HG03575 (cell line): ENCODE data around the gene GLCE.

Source experiments
- ATAC-seq: cut with Tn5 transposase; IDR thresholded peaks from one replicate; pipeline ENCODE4 v1.9.1; 2021; ENCODE audit not compliant: unreplicated experiment, insufficient number of reproducible peaks, low FRiP score; ENCODE audit errors: extremely low read depth

The GLCE gene

GRCh38 chr15:69226023-69226355 lies 65.6 kb downstream of the GLCE start:
- no peak for ATAC-seq

DNA sequence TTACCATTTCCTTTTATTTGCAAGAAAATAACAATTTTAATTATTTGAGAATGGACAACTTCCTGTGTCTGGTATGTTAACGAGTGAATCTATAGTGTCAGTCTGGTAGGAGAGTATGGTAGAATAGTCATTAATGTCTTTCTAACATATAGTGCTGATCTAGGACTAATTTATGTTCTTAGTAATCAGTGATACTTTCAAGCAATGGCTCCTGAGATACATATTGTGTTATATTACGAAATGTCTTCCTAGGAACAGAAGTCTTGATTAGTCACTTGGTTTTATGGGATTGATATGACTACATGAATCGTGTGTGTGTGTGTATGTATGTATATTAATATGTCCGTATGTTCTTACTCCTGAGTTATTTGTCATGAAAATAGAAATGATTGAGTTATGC lies 71.7 kb downstream of the GLCE start:
- no peak for ATAC-seq

DNA sequence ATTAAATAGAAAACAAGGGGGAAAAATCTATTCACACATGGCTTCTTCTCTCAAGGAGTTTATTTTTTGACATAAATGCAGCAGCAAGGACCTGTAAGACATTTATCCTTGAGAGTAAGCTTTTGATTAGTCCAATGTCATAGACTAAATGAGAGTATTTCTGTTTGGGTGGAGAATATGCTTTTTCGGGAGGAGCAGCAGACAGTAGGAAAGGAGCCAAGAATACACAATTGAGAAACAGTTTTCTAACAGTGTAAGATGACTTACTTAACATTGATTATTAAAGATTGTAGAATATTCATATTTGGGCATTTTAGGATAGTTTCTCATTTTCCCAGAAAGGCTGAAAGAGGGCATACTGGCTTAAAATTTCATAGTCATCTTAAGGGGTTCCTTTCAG lies 72.3 kb downstream of the GLCE start:
- no peak for ATAC-seq

GRCh38 chr15:69234676-69235075 lies 74.2 kb downstream of the GLCE start:
- no peak for ATAC-seq

DNA sequence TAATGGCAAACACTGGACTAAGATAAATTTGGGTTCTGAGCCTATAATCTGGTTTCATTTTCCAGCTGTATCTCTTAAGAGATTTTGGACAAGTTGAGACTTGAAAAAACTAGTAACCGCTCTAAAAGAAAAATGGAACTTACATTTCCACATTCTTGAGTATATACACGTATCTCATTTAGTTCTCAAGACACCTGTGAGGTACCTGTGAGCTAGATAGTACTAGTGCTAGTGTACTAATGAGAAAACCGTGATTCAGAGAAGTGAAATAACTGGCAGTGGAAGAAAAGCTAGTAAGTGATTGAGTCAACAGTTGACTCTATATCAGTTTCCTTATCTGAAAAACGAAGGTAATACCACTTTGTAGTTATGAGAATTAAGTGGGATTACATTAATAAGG lies 76.1 kb downstream of the GLCE start:
- no peak for ATAC-seq

DNA sequence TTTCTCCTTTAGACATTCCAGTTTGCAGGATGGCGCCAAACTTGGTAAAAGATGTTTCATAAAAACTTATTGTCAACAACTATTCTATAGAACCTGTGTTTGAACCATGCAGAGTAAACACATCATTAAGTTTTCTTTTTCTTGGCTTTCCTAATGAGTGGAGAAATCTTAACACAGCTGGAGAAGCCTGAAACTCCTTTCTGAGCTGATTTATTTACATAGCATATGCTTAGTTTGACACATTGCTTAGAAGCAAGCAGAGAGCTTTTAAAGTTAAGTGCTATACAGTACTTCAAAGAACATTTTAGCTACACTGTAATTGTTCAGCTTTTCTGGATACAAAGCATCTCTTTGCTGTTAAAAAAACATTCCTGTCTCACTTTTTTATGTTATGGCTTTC lies 77.3 kb downstream of the GLCE start:
- no peak for ATAC-seq

GRCh38 chr15:69244798-69245197 lies 84.4 kb downstream of the GLCE start:
- no peak for ATAC-seq

DNA sequence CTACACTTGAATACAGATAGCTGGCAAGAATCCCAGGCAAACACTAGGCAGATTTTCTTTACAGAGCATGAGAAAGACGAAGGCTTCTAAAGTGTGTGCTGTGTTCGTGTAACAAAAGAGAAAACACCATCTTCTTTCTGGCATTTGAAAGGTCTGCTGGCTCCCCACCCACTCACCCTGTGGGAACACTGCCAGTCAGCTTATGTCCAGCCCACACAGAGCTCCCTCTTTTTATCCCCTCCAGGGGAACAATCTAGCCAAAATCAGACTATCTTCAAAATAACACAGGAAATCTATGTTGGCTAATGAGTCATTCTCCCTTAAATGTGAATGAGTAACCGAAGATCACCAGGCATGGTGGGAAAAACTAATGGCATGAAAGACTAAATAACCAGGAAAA lies 92.7 kb downstream of the GLCE start:
- no peak for ATAC-seq

- no peak for ATAC-seq
Measured at GRCh38 chr15:69265347-69265955, 105.0 kb downstream of the GLCE start.

DNA sequence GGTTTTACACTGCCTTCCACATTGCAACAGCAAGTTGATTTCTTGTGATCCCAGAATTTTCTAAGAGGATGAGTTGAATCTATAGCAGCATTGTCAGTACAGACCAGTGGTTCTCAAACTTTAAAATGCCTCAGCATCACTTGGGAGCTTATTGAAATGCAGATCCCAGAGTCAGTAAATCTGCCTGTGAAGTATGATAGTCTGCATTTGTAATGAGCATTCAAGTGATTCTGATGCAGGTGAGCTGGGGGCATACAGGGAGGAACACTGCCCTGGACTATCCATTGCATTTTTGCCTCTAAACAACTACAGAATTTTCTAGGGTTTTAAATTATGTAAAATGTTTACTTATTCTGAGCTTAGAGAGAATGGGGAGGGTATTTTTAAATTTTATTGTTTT lies 110.8 kb downstream of the GLCE start:
- ATAC-seq: no peak

- ATAC-seq: no peak
Measured at GRCh38 chr15:69272139-69272538, 111.7 kb downstream of the GLCE start.

DNA sequence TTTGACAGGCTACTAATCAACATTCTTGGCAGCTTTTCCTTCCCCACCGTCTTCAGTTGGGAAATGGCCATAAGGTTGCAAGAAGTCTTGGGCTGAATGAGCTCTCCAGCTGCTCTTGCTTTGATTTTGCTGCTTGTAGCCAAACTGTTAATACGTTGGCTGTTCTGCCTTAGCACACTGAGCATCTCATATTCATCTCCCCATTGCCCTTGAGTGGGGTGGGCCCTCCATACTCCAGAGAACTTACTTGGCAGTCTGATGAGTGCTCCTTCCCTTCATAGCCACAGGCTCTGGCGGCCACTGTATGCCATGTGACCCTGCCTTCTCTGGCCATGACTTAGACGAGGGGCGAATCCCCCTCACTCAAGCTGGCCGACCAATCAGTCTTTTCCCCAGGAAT lies 112.5 kb downstream of the GLCE start:
- ATAC-seq: no peak

GRCh38 chr15:69275074-69275670 lies 114.7 kb downstream of the GLCE start:
- no peak for ATAC-seq

DNA sequence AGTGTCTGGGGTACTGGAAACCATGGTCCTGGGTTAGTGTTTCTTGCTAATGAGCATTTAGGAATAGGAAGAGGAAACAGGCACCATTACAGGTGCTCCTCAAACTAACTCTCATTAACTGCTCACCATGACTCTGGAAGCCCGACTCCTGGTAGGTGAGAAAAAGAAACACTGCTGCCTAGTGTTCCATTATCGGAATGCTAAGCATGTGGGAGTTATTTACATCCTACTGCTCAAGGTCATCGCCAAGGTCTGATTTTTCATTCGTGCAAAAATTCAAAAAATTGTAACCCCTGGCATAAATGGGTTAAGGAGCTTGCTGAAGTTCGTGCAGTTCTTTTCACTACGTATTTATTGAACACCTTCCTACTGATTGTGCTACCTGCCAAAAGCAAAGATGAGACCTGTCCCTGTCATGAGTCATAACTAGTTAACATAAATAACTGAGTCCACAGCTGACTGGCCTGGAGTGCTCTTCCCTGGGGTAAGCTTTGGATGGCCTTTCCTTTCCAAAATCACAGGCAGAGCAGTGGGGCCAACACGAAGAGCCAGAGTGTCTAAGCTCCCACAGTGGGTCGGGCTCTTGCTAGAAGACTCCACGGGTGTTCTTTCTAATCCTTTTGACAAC lies 115.6 kb downstream of the GLCE start:
- ATAC-seq: no peak

DNA sequence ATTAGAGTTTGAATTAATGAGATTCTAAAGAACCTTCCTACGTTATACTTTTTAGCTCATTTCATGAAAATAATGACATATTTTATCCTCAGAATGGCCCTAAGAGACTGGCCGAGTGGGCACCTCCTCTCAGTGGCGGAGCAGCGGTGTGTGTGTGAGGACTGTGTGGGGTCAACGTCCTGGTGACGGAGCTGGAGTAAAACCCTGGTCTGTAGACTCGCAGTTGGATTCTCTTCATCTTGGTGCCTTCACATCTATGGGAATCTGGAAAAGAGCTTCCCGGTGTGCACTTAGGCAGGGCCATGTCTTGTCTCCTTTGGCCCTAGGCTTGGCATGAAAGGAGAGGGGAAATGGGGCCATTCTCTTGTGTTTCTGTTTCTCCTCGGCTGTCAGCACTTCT lies 116.9 kb downstream of the GLCE start:
- no peak for ATAC-seq

DNA sequence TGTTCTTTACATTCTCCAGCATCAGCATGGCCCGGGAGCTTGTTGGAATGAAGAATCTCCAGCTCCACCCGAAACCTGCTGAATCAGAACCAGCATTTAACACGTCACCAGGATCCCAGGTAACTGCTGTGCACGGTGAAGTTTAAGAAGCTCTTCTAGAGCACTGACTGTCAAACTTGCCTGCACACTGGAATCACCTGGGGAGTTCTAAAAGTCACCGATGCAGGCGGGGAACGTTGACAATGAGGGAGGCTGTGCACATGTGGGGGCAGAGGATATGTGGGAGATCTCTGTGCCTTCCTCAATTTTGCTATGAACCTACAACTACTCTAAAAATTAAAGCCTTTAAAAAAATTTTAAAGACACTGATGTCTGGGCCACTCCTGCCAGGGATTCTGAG lies 119.2 kb downstream of the GLCE start:
- ATAC-seq: no peak

DNA sequence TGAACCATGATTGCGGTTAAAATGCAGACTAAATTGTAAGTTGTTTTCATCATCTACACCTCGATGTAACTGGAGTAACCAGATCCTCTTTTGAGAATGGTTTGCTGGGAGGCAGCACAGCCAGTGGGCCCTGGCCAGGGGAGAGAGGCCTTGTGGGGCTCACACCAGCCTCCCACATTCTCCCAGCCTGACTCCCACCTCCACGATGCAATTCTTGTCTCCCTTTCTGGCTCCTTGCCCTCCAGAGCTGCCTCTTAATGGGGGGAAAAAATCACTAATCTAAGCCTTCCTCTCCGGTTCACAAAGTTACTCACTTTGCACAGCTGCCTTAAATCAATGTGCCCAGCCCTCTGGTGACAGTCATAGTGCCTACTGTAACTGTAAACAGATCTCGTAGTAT lies 120.3 kb downstream of the GLCE start:
- no peak for ATAC-seq

DNA sequence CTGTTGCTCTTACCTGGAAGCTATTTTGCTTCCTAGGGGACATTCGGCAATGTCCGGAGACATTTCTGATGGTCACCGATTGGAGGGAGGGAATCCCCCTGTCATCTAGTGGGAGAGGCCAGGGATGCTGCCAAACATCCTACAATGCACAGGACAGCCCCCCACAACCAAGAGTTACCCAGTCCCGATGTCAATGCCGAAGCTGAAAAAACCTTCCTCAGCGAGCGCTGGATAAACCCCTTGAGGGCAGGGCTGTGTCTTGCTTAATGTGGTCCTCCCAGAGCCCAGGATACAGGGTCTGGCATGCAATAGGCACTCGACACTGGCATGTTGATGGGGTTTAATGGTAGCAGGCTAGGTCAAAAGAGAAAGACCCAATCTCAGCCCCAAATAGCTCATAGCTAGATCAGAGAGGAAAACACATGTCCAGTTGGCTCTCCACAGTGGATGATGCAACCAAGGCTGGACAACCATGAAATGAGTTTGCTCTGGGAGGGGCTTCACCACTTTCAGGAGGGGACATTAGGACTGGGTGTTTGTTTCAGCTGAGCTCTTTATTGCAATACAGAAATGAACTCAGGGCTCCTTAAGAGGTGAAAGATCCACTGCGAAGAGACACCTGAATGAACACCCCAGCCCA lies 121.8 kb downstream of the GLCE start:
- ATAC-seq: no peak

DNA sequence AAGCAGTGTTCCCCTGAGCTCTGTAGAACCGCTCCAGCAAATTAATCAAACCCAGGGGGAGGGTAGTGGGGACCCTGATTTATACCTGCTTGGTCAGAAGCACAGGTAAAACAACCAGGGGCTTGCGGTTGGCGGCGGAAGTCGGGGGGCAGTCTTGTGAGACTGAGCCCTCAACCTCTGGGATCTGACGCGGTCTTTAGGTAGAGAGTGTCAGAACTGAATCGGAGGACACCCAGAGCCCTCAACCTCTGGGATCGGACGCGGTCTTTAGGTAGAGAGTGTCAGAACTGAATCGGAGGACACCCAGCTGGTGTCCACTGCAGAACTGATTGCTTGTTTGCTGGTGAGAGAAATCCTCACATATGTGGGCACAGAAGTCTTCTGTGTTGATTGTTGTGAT lies 125.4 kb downstream of the GLCE start:
- ATAC-seq: no peak

GRCh38 chr15:69288011-69288410 lies 127.6 kb downstream of the GLCE start:
- no peak for ATAC-seq
